Psoas muscle (tissue), 8 donors: ENCODE measurements around the gene NAV2. TPM values are rescaled to one million over a fixed set of nuclear protein-coding genes. Genes with fewer than 3 reads are reported as not detected.

ENCODE experiments used
- ATAC-seq, 4 donors: fragments of 200-7000 bp; cut with Tn5 transposase; one replicate each; pipeline ENCODE4 v1.9.1; 2020; ENCODE audit warnings: moderate library complexity in 3 of 4, mild to moderate bottlenecking in 2 of 4
- DNase-seq, 2 donors: peaks; one replicate each; pipeline ENCODE4 v3.0.0-alpha.2; 2020
- H3K27ac ChIP-seq: fragments of 200-600 bp; one replicate; pipeline ENCODE4 v1.8.0; 2022
- H3K27me3 ChIP-seq, 3 donors: fragments of 200-600 bp in 1 of 3; one replicate each; pipeline versions ENCODE4 v1.6.1 to v1.8.0; 2013 to 2022; ENCODE audit warnings: low read length in 2 of 3, mild to moderate bottlenecking in 2 of 3, moderate library complexity in 1 of 3; ENCODE audit not compliant: insufficient read depth in 3 of 3
- H3K36me3 ChIP-seq, 2 donors: fragments of 200-600 bp in 1 of 2; one replicate each; pipeline versions ENCODE4 v1.6.1 to v1.8.0; 2013 to 2022; ENCODE audit warnings: low read depth in 1 of 2, mild to moderate bottlenecking in 1 of 2, moderate library complexity in 1 of 2; ENCODE audit not compliant: insufficient read depth in 1 of 2
- H3K4me1 ChIP-seq: fragments of 200-600 bp; one replicate; pipeline ENCODE4 v1.8.0; 2022
- H3K4me3 ChIP-seq: fragments of 200-600 bp; one replicate; pipeline ENCODE4 v1.8.0; 2022; ENCODE audit warnings: mild to moderate bottlenecking
- H3K9me3 ChIP-seq: fragments of 200-600 bp; one replicate; pipeline ENCODE4 v1.8.0; 2022
- WGBS, 3 donors: extraction: QIAGEN DNeasy Blood & Tissue Kit; methylation state at CpG; one replicate each; pipeline versions ENCODE4 v1.1.6 to v1.1.7; 2013; 5-methylcytosine and 5-hydroxymethylcytosine counted together
- intact Hi-C, 2 donors: fragments of 100-400 bp; cut with DNase I; formaldehyde crosslinking; loops; one replicate each; pipeline versions ENCODE4 v1.11.0 to v1.14.2; 2022
- polyA plus RNA-seq, 3 donors: library from polyadenylated mRNA; stranded (reverse); fragments of 200-250 nt; gene quantifications; one replicate each; pipeline ENCODE4 v1.2.3, GENCODE V29; 2013
- total RNA-seq, 4 donors: library from RNA; stranded (reverse); fragmentation: NEBNext Ultra II Directional in 2 of 4; extraction: Animal tissue kit (Norgen Biotek cat#: 25700) in 2 of 4; gene quantifications; one replicate each; pipeline versions ENCODE4 v1.2.1 to v1.2.4, GENCODE V29; 2021 to 2023
- TF ChIP-seq, protein P1 (sequence below): fragments of 200-600 bp; IDR thresholded peaks from one replicate; pipeline ENCODE4 v1.8.0; 2022; ENCODE audit warnings: antibody characterized with exemption
- donor health status: healthy with polysubstance abuse.
- donor health status: DM: no; HTN: no; CAD: no; lungs with moderate emphysema.
- donor health status: Bipolar disorder and iron deficiency.
- donor health status: healthy.
- donor health status: DM: yes; HTN: yes; CAD: no.
- donor health status: DM: no; HTN: no; CAD: no.
- donor health status: DM: no; HTN: no; CAD: no.
- donor health status: DM: yes; HTN: yes; CAD: no.

NAV2 gene
- total and polyA plus RNA-seq, 7 donors, result 0.68 to 21.8 (median 2.9) TPM

DNA sequence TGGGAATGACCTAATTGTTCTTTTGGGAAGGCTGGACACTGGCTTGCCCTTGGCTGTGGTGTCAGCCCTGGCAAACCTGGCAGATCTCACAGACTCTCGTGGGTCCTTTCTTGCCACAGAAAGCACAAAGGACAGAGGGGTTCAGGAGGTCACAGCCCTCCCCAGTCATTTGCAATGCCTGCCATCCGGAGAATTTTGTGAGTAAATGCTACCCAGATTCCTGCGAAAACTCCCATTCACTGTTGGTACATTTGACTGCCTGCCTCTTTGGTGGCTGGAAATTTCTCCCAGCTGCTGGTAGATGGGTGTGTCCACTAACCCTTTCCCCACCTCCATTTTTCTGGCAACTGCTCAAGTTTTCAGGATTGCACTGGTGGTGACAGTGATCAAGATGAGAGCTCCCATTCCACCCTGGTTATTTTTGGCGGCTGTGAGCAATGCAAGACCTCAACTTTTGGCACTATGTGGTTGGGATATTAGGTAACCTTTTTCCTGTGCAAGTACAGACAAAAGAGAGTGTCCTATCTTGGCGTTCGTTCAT lies 155.7 kb downstream of the NAV2 start:
- Histone ChIP-seq H3K4me3 (peak overlapping the region; percentile 29), H3K27ac (peak overlapping the region; percentile 88), H3K27me3 (no peaks in the 10 kb centered on the region), H3K9me3 (no peaks in the 10 kb centered on the region), H3K36me3 (no peaks in the 10 kb centered on the region), H3K4me1 (peaks cover 21% of the 10 kb centered on the region)
- intact Hi-C loops, result no loop called here
- 17 to 37% (median 17%) methylated on average over 6 of the region's 6 CpGs for WGBS, 3 donors
- DNase-seq, result peak; percentile 55 to 73
- TF ChIP-seq, protein P1, sequence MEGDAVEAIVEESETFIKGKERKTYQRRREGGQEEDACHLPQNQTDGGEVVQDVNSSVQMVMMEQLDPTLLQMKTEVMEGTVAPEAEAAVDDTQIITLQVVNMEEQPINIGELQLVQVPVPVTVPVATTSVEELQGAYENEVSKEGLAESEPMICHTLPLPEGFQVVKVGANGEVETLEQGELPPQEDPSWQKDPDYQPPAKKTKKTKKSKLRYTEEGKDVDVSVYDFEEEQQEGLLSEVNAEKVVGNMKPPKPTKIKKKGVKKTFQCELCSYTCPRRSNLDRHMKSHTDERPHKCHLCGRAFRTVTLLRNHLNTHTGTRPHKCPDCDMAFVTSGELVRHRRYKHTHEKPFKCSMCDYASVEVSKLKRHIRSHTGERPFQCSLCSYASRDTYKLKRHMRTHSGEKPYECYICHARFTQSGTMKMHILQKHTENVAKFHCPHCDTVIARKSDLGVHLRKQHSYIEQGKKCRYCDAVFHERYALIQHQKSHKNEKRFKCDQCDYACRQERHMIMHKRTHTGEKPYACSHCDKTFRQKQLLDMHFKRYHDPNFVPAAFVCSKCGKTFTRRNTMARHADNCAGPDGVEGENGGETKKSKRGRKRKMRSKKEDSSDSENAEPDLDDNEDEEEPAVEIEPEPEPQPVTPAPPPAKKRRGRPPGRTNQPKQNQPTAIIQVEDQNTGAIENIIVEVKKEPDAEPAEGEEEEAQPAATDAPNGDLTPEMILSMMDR, result no peak
- ATAC-seq, result peak; percentile 92 to 97 (median 96)

DNA sequence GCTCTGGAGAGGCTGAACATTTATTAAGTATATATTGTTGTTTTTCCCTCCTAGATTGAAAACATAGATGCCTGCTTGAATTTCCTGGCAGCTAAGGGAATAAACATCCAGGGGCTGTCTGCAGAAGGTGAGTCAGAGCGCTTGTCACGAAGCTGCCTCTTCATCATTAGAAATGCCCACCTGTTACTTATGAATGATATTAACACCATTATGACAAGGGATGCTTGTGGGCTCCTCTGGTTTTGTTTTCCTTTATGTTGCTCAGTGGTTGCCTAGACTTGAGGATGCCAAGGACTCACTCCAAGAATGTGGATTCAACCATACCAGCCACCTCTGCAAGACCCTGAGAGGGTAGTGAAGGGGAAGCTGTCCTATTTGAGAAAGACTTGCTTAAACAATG lies 156.2 kb downstream of the NAV2 start:
- Histone ChIP-seq H3K4me3 (peak overlapping the region; percentile 26), H3K9me3 (no peaks in the 10 kb centered on the region), H3K36me3 (no peaks in the 10 kb centered on the region), H3K4me1 (peaks cover 21% of the 10 kb centered on the region), H3K27me3 (no peaks in the 10 kb centered on the region), H3K27ac (peak overlapping the region; percentile 88)
- intact Hi-C loops, result no loop called here
- 24 to 46% (median 32%) methylated on average over 2 of the region's 2 CpGs for WGBS, 3 donors
- DNase-seq (no peak), ATAC-seq (peak; percentile 88 to 91 (median 90))
- TF ChIP-seq, protein P1, result no peak

DNA sequence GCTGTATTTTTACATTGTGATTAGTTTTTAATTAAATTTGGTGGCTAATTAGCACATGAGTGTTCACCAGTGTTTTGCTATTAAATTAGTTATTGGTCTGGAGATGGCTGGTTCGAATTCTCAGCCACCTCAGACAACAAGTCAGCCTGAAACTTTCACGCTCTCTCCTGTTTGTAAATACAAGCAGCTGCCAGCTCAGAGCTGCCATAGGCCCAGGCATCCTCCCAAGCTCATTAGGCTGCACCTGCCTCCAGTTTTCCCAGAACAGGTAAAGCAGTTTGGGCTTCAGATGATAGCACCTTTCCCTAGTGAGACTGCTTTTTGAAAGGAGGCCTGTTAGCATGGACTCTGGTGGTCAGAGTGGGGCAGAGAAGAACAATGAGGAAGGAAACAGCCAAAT lies 156.8 kb downstream of the NAV2 start:
- intact Hi-C loops, result no loop called here
- peak overlapping the region; percentile 88 for H3K27ac ChIP-seq
- no peaks in the 10 kb centered on the region for H3K9me3 ChIP-seq
- WGBS, 3 donors, result 58 to 77% (median 61%) methylated on average over 2 of the region's 2 CpGs
- DNase-seq (no peak), ATAC-seq (no peak)
- TF ChIP-seq, protein P1, result no peak
- no peak overlapping the region for H3K4me3 ChIP-seq
- H3K36me3 ChIP-seq, result no peaks in the 10 kb centered on the region
- peaks cover 21% of the 10 kb centered on the region for H3K4me1 ChIP-seq
- H3K27me3 ChIP-seq, result no peaks in the 10 kb centered on the region

DNA sequence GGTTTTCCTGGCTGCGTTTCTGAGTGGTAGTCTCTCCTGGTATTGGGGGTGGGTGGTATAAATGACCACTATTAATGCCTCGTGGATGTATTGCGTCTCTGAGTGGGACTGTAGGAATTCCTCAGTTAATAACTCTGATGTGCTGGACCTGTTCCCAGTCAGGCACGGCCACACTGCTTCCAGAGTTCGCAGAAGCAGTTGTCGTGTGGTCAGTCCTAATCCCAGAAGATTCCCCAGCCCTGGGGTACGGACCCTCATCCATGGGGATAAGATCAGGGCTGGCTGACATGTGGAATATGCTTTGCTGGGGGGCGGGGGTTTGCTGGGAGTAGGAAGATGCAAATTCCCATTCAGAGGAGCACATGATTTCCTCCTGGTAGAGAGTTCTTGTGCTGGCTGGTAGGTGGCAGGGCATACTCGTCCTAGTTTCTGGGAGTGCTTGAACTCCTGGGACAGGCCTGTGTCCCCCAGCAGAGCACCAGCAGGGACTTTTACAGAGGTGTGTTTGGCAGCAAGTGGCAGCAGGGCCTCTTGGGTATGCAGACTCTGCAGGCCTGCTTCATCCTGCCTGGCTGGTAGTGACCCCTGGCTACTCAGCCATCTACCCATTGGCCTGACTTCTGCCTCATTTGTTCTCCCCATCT lies 157.4 kb downstream of the NAV2 start:
- DNase-seq (no peak), ATAC-seq (no peak)
- no peaks in the 10 kb centered on the region for H3K27me3 ChIP-seq
- 56 to 64% (median 63%) methylated on average over 9 of the region's 9 CpGs for WGBS, 3 donors
- H3K9me3 ChIP-seq, result no peaks in the 10 kb centered on the region
- TF ChIP-seq, protein P1, result no peak
- H3K4me1 ChIP-seq, result peaks cover 21% of the 10 kb centered on the region
- no peak overlapping the region for H3K4me3 ChIP-seq
- intact Hi-C loops, result no loop called here
- no peak overlapping the region for H3K27ac ChIP-seq
- no peaks in the 10 kb centered on the region for H3K36me3 ChIP-seq
